WERI-Rb-1 (cell line): ENCODE results near the gene SRMS.
A peak's percentile ranks its signal among the peaks of the same experiment; 100 is the strongest.

Experiments
- DNase-seq: peaks from one replicate; pipeline ENCODE4 v3.0.0-alpha.2; 2020
- H3K27ac ChIP-seq: fragments of 250-450 bp; sonication (Bioruptor Pico); 2 replicates; pipeline ENCODE4 v1.5.1; 2020; ENCODE audit warnings: mild to moderate bottlenecking, moderate library complexity
- H3K27me3 ChIP-seq: fragments of 250-450 bp; sonication (Bioruptor Pico); 2 replicates; pipeline ENCODE4 v1.5.1; 2021; ENCODE audit warnings: mild to moderate bottlenecking, low read depth, moderate library complexity; ENCODE audit not compliant: insufficient read depth, severe bottlenecking
- H3K36me3 ChIP-seq: fragments of 250-450 bp; sonication (Bioruptor Pico); 2 replicates; pipeline ENCODE4 v1.5.1; 2020; ENCODE audit warnings: mild to moderate bottlenecking, moderate library complexity
- H3K4me3 ChIP-seq: 2 replicates; pipeline ENCODE4 v1.5.1; 2011; ENCODE audit warnings: low read depth, mild to moderate bottlenecking, control low read depth, low read length
- H3K9me3 ChIP-seq: fragments of 250-450 bp; sonication (Bioruptor Pico); 2 replicates; pipeline ENCODE4 v1.5.1; 2021; ENCODE audit warnings: mild to moderate bottlenecking, moderate library complexity; ENCODE audit not compliant: severe bottlenecking
- TF ChIP-seq, protein P1 (sequence below): IDR thresholded peaks from 2 replicates; pipeline ENCODE4 v1.5.1; 2011; ENCODE audit warnings: low read depth, mild to moderate bottlenecking, control low read depth, inconsistent platforms, low read length

The SRMS gene

DNA sequence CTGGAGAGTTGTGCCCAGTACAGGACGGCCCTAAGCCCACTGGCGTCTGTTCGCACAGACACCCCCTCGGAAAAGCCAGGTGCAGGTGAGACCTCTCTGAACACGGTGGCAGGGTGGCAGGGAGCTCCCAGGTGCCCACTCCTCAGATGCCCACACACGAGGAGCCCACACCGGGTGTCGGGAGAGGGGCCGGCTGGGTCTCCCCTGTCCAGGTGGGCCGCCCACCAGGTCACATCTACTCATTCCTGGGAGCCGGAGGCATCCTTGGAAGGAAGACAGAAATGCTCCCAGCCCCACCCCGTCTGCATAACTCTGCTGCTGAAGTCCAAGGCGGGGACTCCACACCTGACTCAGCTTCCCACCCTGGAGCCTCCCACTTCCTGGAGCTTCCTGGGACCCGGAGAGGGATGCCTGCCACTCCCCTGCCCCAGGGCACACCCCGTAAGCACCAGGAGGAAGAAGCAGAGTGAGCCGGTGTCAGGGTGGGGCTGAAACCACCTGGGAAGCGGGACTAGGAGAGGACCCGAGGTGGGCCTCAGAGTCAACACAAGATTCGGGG, 2.5 kb downstream of the SRMS start:
- Histone ChIP-seq H3K9me3 (no peaks in the 10 kb centered on the region), H3K27me3 (no peaks in the 10 kb centered on the region), H3K4me3 (no peak overlapping the region), H3K27ac (no peak overlapping the region), H3K36me3 (no peaks in the 10 kb centered on the region)
- TF ChIP-seq, protein P1, sequence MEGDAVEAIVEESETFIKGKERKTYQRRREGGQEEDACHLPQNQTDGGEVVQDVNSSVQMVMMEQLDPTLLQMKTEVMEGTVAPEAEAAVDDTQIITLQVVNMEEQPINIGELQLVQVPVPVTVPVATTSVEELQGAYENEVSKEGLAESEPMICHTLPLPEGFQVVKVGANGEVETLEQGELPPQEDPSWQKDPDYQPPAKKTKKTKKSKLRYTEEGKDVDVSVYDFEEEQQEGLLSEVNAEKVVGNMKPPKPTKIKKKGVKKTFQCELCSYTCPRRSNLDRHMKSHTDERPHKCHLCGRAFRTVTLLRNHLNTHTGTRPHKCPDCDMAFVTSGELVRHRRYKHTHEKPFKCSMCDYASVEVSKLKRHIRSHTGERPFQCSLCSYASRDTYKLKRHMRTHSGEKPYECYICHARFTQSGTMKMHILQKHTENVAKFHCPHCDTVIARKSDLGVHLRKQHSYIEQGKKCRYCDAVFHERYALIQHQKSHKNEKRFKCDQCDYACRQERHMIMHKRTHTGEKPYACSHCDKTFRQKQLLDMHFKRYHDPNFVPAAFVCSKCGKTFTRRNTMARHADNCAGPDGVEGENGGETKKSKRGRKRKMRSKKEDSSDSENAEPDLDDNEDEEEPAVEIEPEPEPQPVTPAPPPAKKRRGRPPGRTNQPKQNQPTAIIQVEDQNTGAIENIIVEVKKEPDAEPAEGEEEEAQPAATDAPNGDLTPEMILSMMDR: no peak
- no peak for DNase-seq

DNA sequence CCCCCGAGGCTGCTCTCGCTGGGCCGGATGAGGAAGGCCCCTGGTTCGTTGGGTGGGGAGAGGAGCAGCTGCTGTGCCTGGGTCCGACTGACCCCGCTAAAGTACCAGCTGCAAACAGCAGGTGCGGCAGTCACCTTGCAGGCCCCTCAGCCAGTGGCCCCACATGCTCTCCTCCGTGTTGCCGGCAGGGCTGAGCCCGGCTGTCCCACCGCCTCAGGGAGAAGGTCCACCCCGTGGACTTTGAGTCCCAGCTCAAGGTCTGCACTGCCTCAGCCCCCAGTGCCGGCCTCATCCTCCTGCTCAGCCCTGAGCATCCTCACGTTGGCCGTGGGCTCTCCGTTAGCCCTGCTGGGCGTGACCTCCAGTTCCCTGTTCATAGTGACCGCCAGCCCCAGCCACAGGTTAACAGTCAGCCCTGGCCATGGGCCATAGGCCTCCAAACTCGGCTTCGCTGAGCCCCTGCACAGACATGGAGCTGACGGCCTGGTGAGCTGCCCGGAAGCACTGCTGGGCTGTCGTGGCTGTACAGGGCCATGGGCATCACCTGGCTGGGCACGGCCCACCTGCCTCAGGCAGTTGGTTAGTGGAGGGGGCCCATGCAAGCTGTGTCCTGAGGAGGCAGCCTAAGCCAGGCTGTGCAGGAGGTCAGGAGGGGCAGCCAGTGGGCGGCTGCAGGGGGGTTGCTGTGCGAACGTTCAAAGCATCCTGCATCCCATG, 3.1 kb downstream of the SRMS start:
- H3K36me3 ChIP-seq: no peaks in the 10 kb centered on the region
- H3K4me3 ChIP-seq: no peak overlapping the region
- H3K27ac ChIP-seq: no peak overlapping the region
- TF ChIP-seq, protein P1: no peak
- H3K9me3 ChIP-seq: no peaks in the 10 kb centered on the region
- no peaks in the 10 kb centered on the region for H3K27me3 ChIP-seq
- DNase-seq: peak; percentile 16

DNA sequence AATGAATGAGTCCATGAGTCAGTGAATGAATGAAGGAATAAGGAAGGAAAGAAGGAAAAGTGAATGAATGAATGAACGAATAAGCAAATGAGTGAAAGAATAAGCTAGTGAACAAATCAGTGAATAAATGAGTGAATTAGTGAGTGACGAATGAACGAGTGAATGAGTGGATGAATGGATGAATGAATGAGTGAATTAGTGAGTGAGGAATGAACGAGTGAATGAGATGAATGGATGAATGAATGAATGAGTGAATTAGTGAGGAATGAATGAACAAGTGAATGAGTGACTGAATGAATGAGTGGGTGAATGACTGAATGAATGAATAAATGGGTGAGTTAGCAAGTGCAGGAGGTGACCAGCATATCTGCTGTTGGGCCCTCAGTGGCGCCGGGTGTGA, 3.8 kb downstream of the SRMS start:
- DNase-seq: no peak
- H3K27me3 ChIP-seq: no peaks in the 10 kb centered on the region
- no peak overlapping the region for H3K27ac ChIP-seq
- H3K9me3 ChIP-seq: no peaks in the 10 kb centered on the region
- H3K36me3 ChIP-seq: no peaks in the 10 kb centered on the region
- H3K4me3 ChIP-seq: no peak overlapping the region
- TF ChIP-seq, protein P1: no peak

DNA sequence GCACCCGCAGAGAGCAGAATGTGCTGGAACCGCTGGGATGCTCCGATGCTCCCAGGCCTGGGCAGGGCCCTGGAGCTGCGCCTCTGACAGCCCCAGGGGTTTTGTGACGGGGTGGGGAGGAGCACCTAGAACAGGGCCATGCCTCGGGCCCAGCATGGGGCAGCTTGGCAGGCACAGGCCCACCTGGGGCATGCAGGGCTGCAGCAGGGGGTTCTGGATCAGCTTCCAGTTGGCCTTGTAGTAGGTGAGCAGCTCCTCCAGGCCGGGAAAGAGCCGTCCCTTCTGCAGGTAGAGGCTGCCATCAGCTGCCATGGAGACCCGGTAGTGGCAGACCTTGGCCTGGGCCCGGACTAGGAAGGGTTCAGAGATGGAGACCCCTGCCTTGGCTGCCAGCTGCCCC, 4.4 kb downstream of the SRMS start:
- Histone ChIP-seq H3K27me3 (no peaks in the 10 kb centered on the region), H3K27ac (no peak overlapping the region), H3K9me3 (no peaks in the 10 kb centered on the region), H3K4me3 (no peak overlapping the region), H3K36me3 (no peaks in the 10 kb centered on the region)
- no peak for DNase-seq
- TF ChIP-seq, protein P1: no peak

DNA sequence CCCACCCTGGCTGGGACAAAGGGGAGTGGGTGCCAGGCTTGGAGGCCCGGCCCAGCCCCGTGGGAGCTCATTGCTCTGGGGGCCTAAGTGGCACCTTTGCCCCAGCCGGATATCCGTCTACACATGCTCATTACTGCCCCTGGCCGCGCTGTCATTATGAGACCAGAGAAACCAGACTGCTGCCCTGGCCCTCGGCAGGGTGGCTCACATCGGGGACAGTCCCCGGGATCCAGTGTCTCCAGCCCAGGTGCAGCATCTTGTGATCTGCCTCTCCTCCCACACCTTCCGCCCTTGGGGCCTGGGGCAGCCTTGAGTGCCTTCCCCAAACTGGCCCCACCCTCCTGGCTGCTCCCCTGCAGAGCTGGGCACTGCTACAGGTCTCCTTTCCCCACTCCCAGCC, 4.9 kb downstream of the SRMS start:
- H3K36me3 ChIP-seq: no peaks in the 10 kb centered on the region
- no peak overlapping the region; the same call in 1 of the 2 replicates for H3K27ac ChIP-seq
- no peaks in the 10 kb centered on the region for H3K27me3 ChIP-seq
- no peaks in the 10 kb centered on the region for H3K9me3 ChIP-seq
- no peak for DNase-seq
- TF ChIP-seq, protein P1: no peak
- H3K4me3 ChIP-seq: no peak overlapping the region
